KOPT-K1 (cell line): Measurements from ENCODE around the gene USP31.

Source experiments
- H3K27ac ChIP-seq: fragments of 200-600 bp; sonication (generic); 2 replicates; pipeline ENCODE4 v1.5.1; 2016; ENCODE audit warnings: antibody characterized with exemption, mild to moderate bottlenecking, low read depth, low read length; ENCODE audit not compliant: poor library complexity, severe bottlenecking
- H3K36me3 ChIP-seq: fragments of 200-600 bp; sonication (generic); 2 replicates; pipeline ENCODE4 v1.5.1; 2017; ENCODE audit warnings: antibody characterized with exemption, mild to moderate bottlenecking, low read length, moderate library complexity; ENCODE audit not compliant: insufficient read depth
- H3K9me3 ChIP-seq: fragments of 200-600 bp; sonication (generic); 2 replicates; pipeline ENCODE4 v1.5.1; 2017; ENCODE audit warnings: antibody characterized with exemption, low read length, mild to moderate bottlenecking; ENCODE audit not compliant: insufficient read depth, poor library complexity, severe bottlenecking

USP31 gene

DNA sequence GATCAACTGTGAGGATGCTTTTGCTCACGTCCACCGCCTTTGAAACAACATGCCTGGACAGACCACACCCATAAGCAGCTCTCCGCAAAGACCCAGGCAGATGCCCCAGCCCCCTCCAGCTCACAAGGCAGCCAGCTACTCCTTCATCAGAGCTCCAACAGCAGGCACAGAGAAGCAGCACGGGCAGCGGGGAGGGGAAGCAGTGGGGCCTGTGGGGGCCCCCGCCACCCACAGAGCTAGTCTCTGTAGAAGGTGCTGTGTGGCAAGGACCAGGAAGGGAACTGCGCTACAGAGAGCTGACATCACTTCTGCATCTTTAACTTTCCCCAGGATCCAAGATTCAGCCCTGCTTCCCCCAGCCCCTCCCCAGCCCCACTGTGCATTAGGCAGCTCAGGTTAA is 23.3 kb upstream of the USP31 start:
- no peaks in the 10 kb centered on the region for H3K9me3 ChIP-seq
- H3K36me3 ChIP-seq, result no peaks in the 10 kb centered on the region
- H3K27ac ChIP-seq, result no peak overlapping the region

DNA sequence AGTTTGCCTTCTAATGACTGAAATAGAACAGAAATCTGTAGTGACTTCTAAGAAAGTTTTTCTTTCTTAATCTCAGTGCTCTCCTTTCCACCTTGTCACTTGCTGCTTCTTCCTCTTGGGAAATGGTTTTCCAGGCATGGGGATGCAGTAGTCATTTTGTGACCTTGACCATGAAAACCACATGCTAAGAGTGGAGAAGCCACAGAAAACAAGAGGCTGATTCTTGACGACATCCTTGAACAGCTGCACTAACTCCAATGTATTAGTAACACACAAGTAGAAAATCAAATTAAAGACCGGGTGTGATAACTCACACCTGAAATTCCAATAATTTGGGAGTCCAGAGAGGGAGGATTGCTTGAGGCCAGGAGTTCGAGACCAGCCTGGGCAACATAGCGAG is 15.5 kb upstream of the USP31 start:
- H3K27ac ChIP-seq, result no peak overlapping the region
- peaks cover 8% of the 10 kb centered on the region for H3K9me3 ChIP-seq
- H3K36me3 ChIP-seq, result no peaks in the 10 kb centered on the region

DNA sequence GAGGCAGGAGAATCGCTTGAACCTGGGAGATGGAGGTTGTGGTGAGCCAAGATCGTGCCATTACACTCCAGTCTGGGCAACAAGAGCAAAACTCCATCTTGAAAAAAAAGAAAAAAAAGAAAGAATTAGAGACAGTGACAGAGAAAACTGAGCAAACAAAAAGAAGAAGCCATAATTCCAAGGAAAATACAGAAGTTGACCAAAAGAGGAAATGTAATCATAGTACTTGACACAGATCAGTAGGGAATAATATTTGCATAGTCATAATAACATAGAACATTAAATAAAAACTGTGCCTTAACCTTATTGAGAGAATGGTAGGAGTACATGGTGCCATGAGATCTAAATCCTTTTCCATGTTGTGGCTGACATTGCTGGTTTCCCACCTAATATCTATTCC is 14.7 kb upstream of the USP31 start:
- H3K9me3 ChIP-seq, result peaks cover 8% of the 10 kb centered on the region
- H3K27ac ChIP-seq, result no peak overlapping the region
- H3K36me3 ChIP-seq, result no peaks in the 10 kb centered on the region

DNA sequence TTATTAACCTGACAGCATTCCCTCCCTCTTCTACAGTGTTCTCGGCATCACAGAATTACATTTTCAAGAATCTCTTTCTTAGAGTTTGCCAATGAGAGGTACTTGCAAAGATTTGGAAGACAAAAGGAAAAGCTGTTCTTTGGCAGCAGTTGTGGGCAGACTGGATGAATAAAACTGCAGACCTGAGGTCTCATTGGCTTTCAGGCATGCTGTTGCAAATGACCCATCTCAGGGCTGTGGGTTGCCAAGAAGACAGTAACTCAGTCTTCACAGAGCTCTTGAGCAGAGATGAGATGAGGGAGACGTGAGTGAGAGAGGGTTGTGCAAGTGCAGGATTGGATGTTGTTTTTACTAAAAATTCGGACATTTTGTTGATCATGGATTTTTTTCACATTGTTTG is 11.3 kb upstream of the USP31 start:
- no peaks in the 10 kb centered on the region for H3K36me3 ChIP-seq
- peaks cover 3% of the 10 kb centered on the region for H3K9me3 ChIP-seq
- H3K27ac ChIP-seq, result no peak overlapping the region

DNA sequence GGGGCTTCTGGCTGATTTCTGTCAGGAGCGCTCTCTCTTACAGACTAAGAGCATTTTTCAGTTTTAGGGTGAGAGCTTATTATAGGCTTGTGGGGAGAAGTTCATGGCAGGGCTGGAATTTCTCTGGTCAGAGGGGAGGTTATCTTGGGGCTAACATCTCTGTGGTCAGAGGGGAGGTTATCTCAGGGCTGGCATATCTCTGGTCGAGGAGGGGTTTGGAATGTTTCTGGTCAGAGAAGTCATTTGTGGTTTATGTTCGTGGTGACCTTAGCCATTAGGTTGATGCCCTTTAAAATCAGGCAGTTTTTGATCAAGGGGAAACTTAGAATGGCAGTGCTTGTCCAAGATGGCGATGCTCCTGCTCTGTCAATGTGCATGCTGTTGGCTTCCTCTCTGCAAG is 10.8 kb upstream of the USP31 start:
- H3K9me3 ChIP-seq, result peaks cover 3% of the 10 kb centered on the region
- no peaks in the 10 kb centered on the region for H3K36me3 ChIP-seq
- no peak overlapping the region for H3K27ac ChIP-seq

DNA sequence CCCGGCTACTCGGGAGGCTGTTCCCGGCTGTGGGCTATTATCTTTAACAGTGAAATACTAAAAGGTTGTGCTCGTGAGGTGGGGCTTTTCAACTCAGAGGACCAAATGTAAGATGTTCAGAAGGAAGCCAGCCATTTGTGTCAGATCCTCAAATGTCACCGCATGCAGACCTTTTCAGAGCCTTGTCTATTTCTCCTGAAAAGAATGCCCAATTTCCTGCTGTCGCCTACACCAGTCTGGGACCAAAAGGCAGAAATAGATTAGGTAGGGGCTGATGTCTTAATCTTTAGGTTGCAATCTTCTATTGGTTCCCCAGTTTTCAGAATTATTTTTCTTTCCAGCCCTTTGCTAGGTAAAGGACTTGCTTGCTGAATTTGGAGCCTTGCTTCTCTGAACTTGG is 8.9 kb upstream of the USP31 start:
- no peaks in the 10 kb centered on the region for H3K36me3 ChIP-seq
- no peaks in the 10 kb centered on the region for H3K9me3 ChIP-seq
- no peak overlapping the region for H3K27ac ChIP-seq

DNA sequence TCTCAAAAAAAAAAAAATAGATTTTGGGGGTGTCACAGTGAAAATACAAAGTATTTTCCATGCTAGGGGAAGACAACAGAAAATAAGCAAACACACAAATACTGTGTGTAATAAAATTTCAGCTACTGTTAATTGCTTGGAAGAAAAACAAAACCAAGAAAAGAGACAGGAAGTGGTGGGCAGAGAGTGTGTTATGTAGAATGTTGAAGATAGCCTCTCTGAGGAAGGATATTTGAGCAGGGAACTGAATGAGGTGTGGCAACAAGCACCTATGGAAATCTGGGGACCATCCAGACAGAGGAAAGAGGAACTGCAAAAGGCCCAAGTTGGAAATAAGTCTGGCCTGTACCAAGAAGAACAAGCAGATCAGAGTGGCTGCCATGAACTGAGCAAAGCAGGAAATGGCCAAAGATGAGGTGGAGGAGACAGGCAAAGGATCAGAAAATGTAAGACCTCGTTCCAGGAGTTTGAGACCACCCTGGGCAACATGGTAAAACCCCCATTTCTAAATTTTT is 7.8 kb upstream of the USP31 start:
- H3K36me3 ChIP-seq, result no peaks in the 10 kb centered on the region
- no peak overlapping the region for H3K27ac ChIP-seq
- H3K9me3 ChIP-seq, result no peaks in the 10 kb centered on the region

DNA sequence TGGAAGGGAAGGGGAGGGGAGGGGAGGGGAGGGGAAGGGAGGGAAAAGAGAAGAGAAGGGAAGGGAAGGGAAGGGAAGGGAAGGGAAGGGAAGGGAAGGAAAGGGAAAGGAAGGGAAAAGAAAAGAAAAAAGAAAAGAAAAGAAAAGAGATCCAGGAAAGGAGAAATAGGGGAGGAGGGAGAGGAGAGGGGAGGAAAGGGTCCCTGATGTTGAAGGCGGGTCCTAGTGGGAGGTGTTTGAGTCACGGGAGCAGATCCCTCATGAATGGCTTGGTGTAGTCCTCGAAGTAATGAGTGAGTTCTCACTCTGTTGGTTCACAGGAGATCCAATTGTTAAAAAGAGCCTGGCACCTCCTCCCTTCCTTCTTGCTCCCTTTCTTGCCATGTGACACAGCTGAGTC is 6.9 kb upstream of the USP31 start:
- Histone ChIP-seq H3K36me3 (no peaks in the 10 kb centered on the region), H3K9me3 (no peaks in the 10 kb centered on the region), H3K27ac (no peak overlapping the region)

DNA sequence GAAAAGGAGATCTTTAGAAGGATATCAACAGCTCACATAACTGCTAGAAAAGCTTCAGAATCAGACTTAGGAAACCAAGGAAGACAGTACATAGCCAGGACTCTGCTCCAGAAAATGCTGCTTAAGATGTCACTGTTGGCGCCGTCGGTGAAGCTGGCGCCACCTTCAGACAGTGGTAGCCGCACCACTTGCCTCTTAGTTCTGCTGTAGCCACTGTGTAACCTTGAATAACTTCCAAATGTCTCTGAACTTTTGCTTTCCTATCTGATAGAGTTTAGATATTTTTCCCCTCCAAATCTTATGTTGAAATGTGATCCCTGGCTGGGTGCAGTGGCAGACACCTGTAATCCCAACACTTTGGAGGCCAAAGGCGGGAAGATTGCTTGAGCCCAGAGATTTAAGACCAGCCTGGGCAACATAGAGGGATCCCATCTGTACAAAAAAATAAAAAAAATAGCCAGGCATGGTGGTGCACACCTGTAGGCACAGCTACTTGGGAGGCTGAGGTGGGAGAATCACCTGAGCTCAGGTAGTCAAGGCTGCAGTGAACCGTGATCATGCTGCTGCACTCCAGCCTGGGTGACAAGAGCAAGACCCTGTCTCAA is 6.3 kb upstream of the USP31 start:
- H3K9me3 ChIP-seq, result no peaks in the 10 kb centered on the region
- no peaks in the 10 kb centered on the region for H3K36me3 ChIP-seq
- H3K27ac ChIP-seq, result no peak overlapping the region

DNA sequence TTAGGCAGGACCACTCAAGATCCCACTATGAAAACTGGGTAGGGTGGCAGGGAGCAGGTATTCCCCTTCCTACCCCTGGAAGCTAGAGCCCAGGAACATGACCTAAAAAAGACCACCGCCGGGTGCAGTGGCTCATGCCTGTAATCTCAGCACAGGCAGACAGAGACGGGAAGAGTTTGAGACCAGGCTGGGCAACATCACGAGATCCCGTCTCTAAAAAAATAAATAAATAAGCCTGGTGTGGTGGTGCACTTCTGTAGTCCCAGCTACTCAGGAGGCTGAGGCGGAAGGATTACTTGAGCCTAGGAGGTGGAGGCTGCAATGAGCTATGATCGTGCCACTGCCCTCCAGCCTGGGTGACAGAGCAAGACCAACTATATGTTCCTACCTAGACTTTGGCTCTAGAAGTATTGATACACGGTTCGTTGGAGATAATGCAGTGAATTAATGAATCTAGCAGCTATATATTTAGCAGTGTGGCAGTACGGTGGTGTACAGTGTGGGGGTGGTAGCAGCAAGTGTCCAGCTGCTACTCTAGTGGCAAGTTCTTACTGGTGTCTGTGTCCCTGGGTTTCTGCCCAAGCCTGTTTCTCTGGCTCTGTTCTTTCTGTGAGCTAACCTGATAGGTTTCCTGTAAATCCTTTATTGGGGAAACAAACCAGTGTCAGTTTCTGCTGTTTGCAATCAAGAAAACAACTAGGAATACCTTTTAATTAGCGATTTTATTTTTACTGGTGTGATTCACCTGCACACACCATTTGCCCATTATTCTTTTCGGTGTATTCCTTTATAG is 3.3 kb upstream of the USP31 start:
- H3K36me3 ChIP-seq, result no peaks in the 10 kb centered on the region
- H3K9me3 ChIP-seq, result no peaks in the 10 kb centered on the region
- no peak overlapping the region for H3K27ac ChIP-seq

DNA sequence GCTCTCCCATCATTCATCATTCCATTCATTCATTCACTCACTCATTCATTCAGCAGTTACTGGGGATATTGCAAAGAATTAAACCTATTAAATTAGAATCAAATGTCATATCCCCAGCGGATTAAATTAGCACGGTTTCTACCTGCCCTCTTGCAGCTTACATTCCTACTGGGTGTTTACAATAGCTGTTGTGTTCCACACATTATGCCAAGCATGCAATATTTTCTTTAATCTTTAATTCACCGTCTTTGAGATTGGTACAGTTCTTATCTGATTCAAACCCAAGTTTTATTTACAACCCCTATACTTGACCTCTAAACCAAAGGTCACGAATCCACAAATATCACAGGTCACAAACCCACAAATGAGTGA is 727 bp upstream of the USP31 start:
- no peaks in the 10 kb centered on the region for H3K9me3 ChIP-seq
- H3K36me3 ChIP-seq, result no peaks in the 10 kb centered on the region
- H3K27ac ChIP-seq, result no peak overlapping the region

DNA sequence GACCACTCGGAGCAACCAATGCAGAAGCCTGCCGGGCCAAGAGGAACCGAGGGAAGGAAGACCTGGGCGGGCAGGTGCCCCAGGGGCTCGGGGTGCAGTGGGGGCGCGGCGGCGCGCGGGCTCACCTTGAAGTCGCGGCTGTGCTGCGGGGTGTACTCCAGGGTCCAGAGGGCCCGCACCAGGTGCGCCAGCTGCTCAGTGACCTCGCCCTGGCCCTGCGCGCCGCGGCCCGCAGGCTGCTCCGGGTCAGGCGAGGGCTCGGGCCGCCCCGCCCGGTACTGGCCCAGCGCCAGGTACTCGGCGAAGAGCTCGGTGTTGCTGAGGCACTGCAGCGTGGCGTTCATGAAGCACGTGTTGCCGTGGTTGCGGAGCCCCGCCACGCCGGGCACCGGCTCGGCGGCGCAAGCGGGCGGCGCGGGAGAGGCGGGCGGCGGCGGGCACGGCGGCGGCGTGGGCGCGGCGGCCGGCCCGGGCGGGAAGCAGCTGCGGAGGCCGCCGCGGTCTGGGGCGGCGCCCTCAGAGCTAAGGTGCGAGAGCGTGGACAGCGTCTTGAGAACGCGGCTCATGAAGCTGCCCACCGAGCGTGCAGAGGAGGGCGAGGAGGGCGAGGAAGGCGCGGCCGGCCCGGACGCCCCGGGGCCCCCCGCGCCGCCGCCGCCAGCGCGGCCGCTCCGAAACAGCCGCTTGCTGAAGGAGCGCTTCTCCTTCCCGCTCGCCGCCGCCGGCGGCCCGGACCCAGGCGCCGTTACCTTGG is 562 bp downstream of the USP31 start:
- H3K36me3 ChIP-seq, result no peaks in the 10 kb centered on the region
- H3K27ac ChIP-seq, result no peak overlapping the region
- H3K9me3 ChIP-seq, result no peaks in the 10 kb centered on the region

DNA sequence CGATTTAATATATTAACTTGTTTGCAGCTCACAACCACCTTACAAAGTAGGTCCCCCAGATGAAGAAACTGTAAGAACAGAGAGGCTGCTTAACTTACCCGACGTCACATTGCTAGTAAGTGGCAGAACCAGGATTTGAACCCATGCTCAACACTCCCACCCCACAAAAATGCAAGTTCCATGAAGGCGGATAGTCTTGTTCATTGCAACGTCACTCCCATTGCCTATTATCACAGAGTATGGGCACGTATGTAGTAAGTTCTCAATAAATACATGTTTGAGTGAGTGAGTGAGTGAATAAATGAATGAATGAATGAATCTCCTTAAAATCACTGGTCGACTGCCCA is 1.1 kb downstream of the USP31 start:
- Histone ChIP-seq H3K9me3 (no peaks in the 10 kb centered on the region), H3K36me3 (no peaks in the 10 kb centered on the region), H3K27ac (no peak overlapping the region)

DNA sequence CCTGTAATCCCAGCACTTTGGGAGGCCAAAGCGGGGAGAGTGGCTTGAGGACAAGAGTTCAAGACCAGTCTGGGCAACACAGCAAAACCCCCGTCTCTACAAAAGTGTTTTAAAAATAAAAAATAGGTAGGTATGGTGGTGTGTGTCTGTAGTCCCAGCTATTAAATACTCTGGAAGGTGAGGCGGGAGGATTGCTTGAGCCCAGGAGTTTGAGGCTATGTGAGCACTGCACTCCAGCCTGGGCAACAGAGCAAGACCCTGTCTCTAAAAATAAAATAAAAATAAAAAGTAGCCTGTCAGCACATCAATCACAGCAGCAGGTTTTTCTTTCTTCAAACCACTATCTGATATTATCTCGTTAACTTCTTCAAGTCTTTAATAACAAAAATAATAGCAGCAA is 1.6 kb downstream of the USP31 start:
- no peaks in the 10 kb centered on the region for H3K36me3 ChIP-seq
- H3K27ac ChIP-seq, result no peak overlapping the region
- no peaks in the 10 kb centered on the region for H3K9me3 ChIP-seq

DNA sequence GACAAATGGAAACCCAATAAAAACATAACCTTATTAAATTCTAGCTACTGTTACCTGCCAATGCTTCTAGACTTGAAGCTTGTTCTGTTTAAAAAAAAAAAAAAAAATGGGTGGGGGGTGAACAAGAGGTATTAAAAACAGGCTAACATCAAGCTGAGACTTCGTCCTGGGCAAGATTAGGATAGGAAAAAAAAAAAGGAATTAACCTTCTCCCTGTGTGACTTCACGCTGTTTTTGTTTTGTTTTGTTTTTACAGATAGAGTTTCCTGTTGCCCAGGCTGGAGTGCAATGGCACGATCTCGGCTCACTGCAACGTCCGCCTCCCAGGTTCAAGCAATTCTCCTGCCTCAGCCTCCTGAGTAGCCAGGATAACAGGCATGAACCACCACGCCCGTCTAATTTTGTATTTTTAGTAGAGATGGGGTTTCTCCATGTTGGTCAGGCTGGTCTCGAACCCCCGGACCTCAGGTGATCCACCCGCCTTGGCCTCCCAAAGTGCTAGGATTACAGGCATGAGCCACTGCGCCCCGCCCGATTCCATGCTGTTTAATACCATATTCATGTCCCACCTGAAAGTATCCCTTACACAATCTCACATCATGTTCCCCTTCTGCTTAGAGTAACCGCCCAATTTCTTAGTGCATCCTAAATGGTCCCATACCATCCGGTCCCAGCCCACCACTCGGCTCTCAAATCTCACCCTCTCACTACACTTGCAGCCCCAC is 2.2 kb downstream of the USP31 start:
- Histone ChIP-seq H3K36me3 (no peaks in the 10 kb centered on the region), H3K27ac (no peak overlapping the region), H3K9me3 (no peaks in the 10 kb centered on the region)
